ENCODE measurements around the gene MLXIP.
A peak's percentile ranks its signal among the peaks of the same experiment; 100 is the strongest.
"Not testable (repeated sequence)": the region's sequence is repeated elsewhere in the genome, so short reads cannot be mapped to it uniquely, and the experiment has no call there.

The MLXIP gene

GRCh38 chr12:122117979-122118378 is 39.4 kb downstream of the MLXIP start:
- TF ChIP-seq ZNF24 (tag by site-specific recombination; IDR thresholded peaks at IDR 0.05), result no peak
- no peak for TF ChIP-seq ZNF202 (tag by site-specific recombination; IDR thresholded peaks at IDR 0.05; ENCODE audit: borderline replicate concordance)
- TF ChIP-seq ZNF214 (tag by site-specific recombination; IDR thresholded peaks at IDR 0.05; ENCODE audit: borderline replicate concordance), result no peak
- TF ChIP-seq ZNF354C (tag by site-specific recombination; IDR thresholded peaks at IDR 0.05; ENCODE audit: borderline replicate concordance, low read depth), result no peak
- TF ChIP-seq ZNF341 (tag by site-specific recombination; IDR thresholded peaks at IDR 0.05; ENCODE audit: low read depth), result peak; percentile 21; the same call in 1 of the 2 replicates
- TF ChIP-seq ZSCAN16 (tag by site-specific recombination; IDR thresholded peaks at IDR 0.05), result no peak
- peak; percentile 76 for TF ChIP-seq ZNF600 (tag by site-specific recombination; IDR thresholded peaks at IDR 0.05)
- Histone ChIP-seq H3K4me1 (ENCODE audit: control insufficient read depth, insufficient read depth, low read length) (no peaks in the 10 kb centered on the region), H3K4me3 (ENCODE audit: low read depth, low read length) (no peak overlapping the region), H3K36me3 (ENCODE audit: control insufficient read depth in 2 of 2, insufficient read depth in 1 of 2, low read length in 2 of 2) (peaks cover 0 to 3% of the 10 kb centered on the region in 2 experiments; a peak in 2 of 3 replicates), H3K27ac (ENCODE audit: extremely low read depth, low read depth, low read length) (no peak overlapping the region), H3K9me3 (ENCODE audit: control insufficient read depth, insufficient read depth, low read depth, low read length) (no peaks in the 10 kb centered on the region)
- POLR2A ChIA-PET, result no interaction called here
- CTCF ChIA-PET, result interaction anchor here (0.6 to 0.9 kb wide), 3 partner anchors 63 to 640 kb away, joined by 3 to 11 read pairs (median 5); no protein-coding TSS in a partner anchor

GRCh38 chr12:122121341-122121740 is 42.8 kb downstream of the MLXIP start:
- not testable (repeated sequence) for H3K4me3 ChIP-seq (ENCODE audit: low read depth, low read length); H3K4me1 ChIP-seq (ENCODE audit: control insufficient read depth, insufficient read depth, low read length); H3K9me3 ChIP-seq (ENCODE audit: control insufficient read depth, insufficient read depth, low read depth, low read length); H3K27ac ChIP-seq (ENCODE audit: extremely low read depth, low read depth, low read length); H3K36me3 ChIP-seq (ENCODE audit: control insufficient read depth in 2 of 2, insufficient read depth in 1 of 2, low read length in 2 of 2)
- POLR2A ChIA-PET, result interaction anchor here (0.7 kb wide), 1 partner anchor 67 kb away, joined by 5 read pairs; no protein-coding TSS in a partner anchor
- CTCF ChIA-PET, result interaction anchor here (1.1 to 6.7 kb wide), 2 partner anchors 20 to 67 kb away, joined by 3 to 110 read pairs; no protein-coding TSS in a partner anchor
- 0 out of 2 replicates have a peak, but pooled peaks have one; percentile 36 for TF ChIP-seq ZNF121 (tag by site-specific recombination; IDR thresholded peaks at IDR 0.05)

- ChIA-PET POLR2A (no interaction called here), CTCF (interaction anchor here (0.6 to 6.7 kb wide), 7 partner anchors 18 to 341 kb away, joined by 3 to 110 read pairs (median 4); no protein-coding TSS in a partner anchor)
- Histone ChIP-seq H3K4me3 (ENCODE audit: low read depth, low read length) (no peak overlapping the region), H3K36me3 (ENCODE audit: control insufficient read depth in 2 of 2, insufficient read depth in 1 of 2, low read length in 2 of 2) (peaks cover 0 to under 1% of the 10 kb centered on the region in 2 experiments; a peak in 1 of 3 replicates), H3K9me3 (ENCODE audit: control insufficient read depth, insufficient read depth, low read depth, low read length) (no peaks in the 10 kb centered on the region), H3K4me1 (ENCODE audit: control insufficient read depth, insufficient read depth, low read length) (no peaks in the 10 kb centered on the region), H3K27ac (ENCODE audit: extremely low read depth, low read depth, low read length) (no peak overlapping the region)
- TF ChIP-seq ZNF155 (tag by site-specific recombination; IDR thresholded peaks at IDR 0.05) (no peak), MEIS1 (CRISPR knock-in tag; IDR thresholded peaks at IDR 0.05; ENCODE audit: borderline replicate concordance) (no peak), SP7 (tag by site-specific recombination; IDR thresholded peaks at IDR 0.05) (no peak), IKZF3 (tag by site-specific recombination; IDR thresholded peaks at IDR 0.05) (no peak), ZNF202 (tag by site-specific recombination; IDR thresholded peaks at IDR 0.05; ENCODE audit: borderline replicate concordance) (no peak)
- TF ChIP-seq, protein P1, sequence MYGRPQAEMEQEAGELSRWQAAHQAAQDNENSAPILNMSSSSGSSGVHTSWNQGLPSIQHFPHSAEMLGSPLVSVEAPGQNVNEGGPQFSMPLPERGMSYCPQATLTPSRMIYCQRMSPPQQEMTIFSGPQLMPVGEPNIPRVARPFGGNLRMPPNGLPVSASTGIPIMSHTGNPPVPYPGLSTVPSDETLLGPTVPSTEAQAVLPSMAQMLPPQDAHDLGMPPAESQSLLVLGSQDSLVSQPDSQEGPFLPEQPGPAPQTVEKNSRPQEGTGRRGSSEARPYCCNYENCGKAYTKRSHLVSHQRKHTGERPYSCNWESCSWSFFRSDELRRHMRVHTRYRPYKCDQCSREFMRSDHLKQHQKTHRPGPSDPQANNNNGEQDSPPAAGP (tag by site-specific recombination; IDR thresholded peaks at IDR 0.05), result no peak
- TF ChIP-seq, protein P2, sequence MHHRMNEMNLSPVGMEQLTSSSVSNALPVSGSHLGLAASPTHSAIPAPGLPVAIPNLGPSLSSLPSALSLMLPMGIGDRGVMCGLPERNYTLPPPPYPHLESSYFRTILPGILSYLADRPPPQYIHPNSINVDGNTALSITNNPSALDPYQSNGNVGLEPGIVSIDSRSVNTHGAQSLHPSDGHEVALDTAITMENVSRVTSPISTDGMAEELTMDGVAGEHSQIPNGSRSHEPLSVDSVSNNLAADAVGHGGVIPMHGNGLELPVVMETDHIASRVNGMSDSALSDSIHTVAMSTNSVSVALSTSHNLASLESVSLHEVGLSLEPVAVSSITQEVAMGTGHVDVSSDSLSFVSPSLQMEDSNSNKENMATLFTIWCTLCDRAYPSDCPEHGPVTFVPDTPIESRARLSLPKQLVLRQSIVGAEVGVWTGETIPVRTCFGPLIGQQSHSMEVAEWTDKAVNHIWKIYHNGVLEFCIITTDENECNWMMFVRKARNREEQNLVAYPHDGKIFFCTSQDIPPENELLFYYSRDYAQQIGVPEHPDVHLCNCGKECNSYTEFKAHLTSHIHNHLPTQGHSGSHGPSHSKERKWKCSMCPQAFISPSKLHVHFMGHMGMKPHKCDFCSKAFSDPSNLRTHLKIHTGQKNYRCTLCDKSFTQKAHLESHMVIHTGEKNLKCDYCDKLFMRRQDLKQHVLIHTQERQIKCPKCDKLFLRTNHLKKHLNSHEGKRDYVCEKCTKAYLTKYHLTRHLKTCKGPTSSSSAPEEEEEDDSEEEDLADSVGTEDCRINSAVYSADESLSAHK (tag by site-specific recombination; IDR thresholded peaks at IDR 0.05), result no peak
These were observed 43.2 kb downstream of the MLXIP start for GRCh38 chr12:122121745-122122144.

All from HEK293 (cell line).